ENCODE measurements around the gene SLC9A9.

The SLC9A9 gene

DNA sequence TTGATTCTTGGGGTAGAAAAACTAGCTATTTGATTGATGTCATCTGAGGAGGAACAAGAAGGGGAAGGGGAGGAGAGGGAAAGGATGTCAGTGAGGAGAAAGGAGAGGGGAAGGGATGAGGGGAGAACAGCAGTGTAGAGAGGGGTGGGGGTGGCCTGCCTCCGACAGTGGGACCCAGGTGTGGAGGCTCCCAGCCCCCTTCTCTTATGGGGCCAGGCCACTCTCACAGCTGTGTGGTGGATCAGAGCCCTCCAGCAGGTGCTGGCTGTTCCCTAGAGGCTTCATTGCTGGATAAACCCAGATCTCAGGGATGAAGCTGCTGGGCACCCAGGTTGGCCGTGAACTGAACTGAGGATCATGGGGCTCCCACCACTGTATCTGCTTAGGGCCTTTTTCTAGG lies 464.2 kb downstream of the SLC9A9 start:
- no peak for DNase-seq

DNA sequence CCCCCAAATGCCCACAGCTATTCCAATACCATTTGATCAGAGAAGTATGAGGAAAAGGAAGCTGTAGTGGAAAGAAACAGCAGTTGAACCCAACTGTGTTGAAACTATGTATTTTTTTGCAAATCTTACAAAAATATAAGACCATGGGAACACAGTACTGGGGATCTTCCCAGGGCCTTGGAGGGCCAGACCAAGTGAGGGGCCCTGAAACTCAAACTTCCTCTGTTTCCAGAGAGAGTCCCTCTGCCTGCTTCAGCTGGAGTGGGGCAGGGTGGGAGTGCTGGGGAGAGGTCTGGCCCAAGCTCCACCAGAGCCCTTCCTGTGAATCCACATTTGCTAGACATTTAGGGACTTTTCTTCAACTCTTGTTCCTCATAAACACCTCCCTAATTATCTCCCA lies 464.8 kb downstream of the SLC9A9 start:
- DNase-seq = no peak

DNA sequence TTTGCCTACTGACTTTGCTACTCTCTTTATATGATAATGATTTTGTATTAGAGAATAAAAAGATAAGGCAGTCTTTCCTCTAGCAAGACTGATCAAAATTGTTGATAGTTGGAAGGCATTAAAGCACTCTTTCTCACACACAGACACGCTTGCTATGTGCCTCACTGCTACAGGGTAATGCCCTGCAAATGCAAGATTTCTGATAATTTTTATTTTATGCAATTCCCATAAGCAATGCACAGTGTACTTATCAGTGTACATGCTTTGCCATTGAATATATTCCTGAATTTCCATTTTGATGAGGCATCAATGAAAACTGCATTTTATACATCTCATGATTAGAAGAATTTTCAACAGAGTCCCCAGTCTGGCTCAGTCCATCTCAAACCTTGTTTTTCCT lies 465.5 kb downstream of the SLC9A9 start:
- DNase-seq = no peak

DNA sequence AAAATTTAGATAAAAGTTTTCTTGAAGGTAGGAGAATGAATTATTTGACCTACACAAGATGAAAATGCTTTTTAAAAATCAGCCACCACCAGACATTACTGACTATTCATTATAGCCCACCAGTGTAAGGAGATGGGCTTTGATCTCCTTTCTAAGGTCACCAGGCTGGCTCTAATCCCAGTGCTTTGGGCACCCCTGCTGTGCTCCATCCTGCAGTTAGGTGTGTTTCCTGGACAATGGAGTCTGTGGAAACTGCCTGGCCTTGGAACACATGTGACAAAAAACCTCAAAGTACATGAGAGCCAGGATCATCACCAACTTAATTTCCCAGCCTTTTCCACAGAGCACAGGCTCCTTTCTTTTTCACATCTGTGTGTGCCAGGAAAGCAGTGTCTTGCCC lies 467.8 kb downstream of the SLC9A9 start:
- DNase-seq = no peak

GRCh38 chr3:143375698-143376097 lies 472.6 kb downstream of the SLC9A9 start:
- DNase-seq = no peak

- DNase-seq = no peak
Measured at GRCh38 chr3:143367171-143367570, 481.1 kb downstream of the SLC9A9 start.

DNA sequence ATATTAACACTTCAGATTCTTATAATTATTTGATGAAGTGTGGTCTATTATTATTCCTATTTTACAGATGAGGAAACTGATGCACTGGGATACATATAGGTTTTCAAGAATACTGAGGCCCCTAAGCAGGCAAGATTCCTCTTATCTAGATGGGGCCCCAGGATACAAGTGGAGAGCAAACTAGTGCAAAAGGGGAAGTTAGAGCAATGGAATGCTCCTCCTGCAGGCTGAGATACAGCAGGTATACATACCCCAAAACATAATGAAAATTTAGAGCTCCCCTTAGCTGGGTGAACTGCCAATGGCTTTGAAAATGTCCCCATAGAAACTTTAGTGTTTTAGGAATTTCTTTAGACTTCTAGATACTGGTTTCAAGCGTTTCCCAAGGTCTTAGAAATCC lies 481.6 kb downstream of the SLC9A9 start:
- DNase-seq = no peak

- DNase-seq = no peak
Measured at GRCh38 chr3:143363949-143364348, 484.3 kb downstream of the SLC9A9 start.

DNA sequence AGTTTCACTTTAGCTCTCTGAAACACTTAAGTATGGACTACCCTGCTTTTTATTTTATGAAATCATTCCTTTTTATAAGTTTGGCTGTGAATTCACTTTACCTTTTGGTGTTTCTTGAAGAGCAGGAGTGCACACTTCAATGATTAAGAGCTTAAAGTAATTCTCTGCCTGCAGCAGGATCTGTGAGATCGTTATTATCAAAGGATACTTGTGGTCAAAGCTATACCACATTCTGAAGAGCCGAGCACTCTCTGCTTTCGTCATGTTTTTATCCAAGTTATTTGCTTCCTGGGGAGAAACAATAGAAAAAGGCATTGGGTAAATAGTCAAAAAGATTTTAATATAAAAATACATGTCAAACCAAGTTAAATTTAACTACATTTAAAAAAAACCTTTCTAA lies 485.0 kb downstream of the SLC9A9 start:
- DNase-seq = no peak

GRCh38 chr3:143362115-143362991 lies 485.9 kb downstream of the SLC9A9 start:
- no peak for DNase-seq

DNA sequence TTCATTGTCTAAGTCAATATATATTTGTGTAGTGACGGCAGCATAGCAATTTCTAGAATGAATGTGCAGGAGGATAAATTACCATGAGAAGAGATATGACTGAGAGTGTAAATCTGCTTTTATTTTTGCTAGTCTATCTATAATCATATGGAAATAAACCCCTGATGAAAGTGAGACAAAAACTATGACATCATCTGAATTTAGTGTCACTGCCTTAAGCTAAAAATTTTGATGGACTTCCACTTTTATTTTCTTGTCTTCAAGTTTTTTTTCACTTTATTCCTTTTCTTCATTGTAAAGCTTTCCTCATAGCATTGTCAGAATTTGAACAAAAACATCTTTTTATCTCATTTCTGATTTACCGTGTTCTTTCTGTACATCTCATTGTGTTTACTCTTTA lies 486.7 kb downstream of the SLC9A9 start:
- DNase-seq = no peak

DNA sequence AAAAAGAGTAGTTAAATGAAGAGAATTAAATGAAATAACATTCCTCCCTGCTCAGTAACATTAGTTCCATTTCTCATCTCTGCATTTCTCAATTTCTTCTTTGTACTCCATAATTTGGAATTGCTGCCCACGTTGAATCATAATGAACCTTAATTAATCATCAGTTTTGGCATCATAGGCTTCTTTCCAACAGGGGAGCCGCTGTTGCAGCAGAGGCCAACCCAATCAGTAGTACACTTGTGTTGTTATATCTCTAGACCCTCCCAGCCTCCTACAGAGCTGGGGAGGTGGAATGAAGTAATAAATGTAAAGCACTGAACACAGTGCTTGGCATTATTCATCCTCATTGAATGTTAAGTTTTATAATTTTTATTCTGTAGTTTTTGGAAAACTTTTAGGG lies 488.0 kb downstream of the SLC9A9 start:
- no peak for DNase-seq

DNA sequence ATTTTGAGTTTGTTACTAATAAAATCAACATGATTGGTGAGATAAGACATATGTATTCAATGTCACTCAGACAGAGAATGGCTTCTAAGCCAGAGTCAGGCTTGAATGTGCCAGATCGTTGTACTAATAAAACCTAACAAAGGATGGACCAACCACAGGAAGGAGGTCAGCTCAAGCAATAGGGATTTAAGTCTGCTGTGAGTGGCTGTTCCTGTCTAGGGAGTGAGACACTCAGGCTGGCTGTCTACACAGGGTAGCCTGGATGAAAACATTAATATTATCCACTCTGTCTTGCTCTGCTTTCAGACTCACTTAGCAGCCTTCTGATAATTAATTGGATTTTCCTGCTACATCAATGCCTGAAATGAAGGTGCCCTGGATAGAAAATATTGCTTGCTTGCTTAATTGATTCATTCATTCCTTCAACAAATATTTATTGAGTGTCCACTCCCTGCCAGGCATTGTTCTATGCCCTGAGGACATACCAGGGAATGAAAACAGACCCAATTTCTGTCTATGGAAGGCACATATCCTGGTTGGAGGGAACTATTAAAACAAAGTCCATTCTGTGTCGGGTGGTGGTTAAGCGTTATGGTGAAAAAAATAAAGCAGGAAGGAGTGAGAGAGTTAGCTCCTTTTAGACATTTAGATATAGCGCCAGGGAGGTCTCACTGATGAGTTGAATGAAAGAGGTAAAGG lies 489.3 kb downstream of the SLC9A9 start:
- no peak for DNase-seq

DNA sequence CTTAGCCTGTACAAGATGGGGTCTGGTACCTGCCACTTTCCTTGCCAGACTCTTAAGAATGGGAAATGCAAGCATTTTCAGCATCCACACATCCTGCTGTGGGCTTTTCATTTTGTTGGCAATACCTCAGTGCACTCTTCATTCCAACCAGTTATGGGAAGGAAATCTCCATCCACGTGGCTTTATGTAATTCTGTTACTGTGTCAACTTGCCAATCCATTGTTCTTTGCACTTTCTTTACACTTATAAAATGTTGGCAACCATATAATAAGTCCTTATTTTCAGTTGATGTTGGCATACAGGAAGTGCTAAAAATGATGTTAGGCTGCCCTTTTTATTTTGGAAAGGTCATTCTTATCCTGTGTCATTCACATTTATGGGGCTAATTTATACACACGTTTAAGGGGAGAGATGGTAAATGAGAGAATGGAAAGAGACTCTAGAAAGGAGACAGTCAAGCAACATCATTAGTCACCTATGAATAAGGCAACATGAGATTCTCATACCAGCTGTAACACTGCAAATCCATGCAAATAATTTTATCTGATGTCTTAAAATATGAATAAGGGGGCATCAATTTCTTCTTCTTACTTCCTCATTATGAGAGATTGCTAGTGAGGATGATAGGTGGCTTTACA lies 490.0 kb downstream of the SLC9A9 start:
- no peak for DNase-seq

DNA sequence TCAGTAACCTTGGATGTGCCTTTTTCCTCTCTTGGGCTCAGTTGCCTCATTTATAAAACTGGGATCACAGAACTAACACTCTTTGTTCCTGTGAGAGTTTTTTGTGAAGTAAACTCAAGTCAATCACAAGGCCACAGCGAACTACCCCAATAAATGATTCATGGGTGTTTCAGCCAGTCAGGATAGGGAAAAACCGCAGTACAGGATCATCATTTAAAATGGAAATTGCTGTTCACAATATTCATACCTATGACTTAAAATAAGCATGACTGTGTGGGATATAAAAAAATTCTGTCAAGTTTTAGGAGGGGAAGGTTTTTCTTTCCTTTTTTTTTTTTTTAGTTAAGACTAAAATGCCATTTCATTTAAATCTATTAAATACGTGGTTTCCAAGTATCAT lies 490.6 kb downstream of the SLC9A9 start:
- no peak for DNase-seq

DNA sequence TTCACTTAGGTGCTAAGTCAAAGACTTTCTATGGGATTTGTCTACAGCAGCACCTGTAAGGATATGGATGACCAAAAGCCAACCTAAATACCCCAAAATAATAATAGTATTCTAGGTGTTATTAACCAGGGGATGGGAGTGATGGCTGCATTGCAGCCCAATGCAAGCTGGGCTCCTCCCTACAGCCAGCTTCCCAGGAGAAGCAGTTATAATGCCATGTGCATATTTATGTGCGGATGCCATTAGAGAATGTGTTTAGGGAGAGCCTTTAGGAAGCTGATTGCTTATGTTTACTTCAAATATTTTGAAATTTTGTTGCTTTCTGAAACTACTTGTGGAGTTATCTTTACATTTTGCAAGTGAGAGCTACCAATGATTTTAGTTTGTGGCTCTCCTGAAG lies 491.4 kb downstream of the SLC9A9 start:
- no peak for DNase-seq

DNA sequence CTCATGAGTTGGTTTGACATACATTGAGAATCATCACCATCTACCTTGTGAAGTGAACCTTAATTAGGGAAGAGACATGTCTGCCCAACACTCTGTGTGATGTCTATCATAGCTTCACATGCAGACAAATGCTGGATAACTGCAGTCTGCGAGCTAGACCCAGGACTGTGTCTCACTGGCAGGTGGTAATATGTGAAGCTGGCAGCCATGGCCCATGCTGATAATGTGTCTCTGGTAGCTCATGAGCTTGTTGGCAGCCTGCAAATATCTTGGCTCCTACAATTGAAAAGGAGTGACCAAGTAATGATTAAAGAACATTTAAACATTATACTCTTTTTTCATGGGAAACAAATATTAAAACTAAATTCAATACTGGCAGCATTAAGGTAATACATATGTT lies 493.9 kb downstream of the SLC9A9 start:
- no peak for DNase-seq

DNA sequence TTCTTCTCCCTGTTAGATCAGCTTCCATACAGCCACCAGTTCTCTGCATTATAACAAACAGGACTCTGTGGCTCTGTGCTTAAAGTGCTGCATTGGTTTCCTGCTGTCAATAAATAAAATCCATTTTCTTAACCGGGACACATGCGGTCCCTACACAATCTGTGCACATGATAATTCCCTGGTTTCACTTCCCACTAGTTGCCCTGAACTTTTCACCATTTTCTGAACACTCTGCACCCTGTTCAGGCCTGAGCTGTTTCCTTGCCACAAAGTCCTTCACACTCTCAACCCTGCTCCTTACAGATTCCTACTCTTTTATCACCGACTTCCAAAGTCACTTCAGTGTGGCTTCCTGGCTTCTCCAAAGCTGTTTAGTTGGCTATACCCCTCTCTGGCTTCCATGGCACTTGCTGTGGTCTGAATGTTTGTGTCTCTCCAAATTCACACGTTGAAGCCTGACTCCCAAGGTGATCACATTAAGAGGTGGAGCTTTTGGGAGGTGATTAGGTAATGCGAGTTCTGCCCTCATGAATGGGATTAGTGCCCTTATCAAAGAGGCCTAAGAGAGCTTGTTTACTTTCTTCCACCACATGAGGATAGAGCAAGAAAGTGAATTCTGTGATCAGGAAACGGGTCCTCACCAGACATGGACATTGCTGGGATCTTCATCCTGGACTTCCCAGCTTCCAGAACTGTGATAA lies 495.3 kb downstream of the SLC9A9 start:
- DNase-seq = no peak

DNA sequence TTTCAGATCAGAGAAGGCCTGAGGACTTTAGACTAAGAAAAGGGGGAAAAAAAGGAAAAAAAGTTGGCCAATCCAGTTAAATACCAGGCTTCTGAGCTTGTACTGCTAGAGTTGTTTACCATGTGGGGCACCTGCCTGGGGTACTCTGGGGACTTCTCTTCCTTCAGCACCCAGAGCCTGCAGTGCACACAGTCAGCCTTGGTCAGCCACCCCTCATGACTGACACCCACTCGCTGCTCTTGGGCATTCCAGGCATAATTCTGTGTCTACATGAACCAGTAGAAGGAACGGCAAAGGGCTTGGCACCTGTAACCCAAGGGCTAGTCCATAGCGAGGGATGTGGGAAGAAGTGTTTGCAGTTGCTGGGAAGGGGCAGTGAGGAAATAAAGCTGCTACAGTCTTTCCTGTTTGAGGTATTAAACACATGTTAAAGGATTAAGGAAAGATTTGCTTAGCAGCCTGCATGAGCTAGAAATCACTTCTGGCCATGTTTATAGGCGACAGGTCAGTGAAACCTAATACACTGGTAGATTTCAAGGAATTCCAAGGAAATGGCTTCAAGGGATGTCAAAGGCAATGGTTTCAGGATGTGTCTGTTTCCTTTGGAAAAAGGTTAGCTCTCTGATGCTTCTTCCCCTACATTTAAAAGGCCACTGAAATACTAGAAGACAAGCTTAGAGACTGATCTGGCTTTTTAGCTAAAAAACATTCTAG lies 496.2 kb downstream of the SLC9A9 start:
- DNase-seq = no peak

DNA sequence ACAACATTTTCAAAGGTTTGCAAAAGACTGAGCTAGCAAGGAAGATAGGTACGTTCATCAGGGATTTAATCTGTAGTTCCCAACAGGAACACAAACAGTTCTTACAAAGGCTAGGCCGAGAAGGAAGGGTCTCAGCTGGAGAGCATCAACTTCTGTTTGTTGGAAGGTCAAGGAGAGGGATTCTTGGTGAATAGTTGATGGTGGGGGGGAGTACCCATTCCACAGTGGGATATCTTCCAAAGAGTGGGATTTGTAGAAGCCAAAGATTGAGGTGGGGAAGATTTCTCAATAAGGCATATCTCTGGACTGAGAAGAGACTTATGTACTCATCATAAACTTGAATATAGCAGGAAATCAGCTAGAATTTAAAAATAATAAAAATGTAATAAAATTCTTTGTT lies 496.9 kb downstream of the SLC9A9 start:
- DNase-seq = no peak

DNA sequence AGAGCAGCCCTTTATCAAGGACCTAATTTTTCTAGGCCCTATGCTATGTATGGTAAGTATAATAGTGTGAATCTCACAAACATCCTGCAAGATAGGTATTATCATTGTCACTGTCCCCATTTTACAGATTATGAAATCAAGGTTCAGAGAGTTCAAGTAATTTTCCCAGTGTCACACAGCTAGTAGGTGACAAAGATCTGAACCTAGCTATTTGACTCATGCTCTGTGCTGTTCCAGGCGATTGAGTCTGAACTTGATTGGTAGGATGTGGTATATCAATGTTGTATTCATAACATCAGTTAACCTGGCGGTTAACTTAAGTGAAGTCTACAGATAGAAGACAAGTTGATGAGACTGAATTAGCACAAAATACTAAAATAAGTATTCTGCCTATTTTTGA lies 498.8 kb downstream of the SLC9A9 start:
- DNase-seq = no peak

GRCh38 chr3:143348486-143349327 lies 499.6 kb downstream of the SLC9A9 start:
- no peak for DNase-seq
